Stomach (tissue), 9 donors: ENCODE data around the gene TRIO. TPM values are rescaled to one million over a fixed set of nuclear protein-coding genes. Genes with fewer than 3 reads are reported as not detected.

Source experiments
- DNase-seq, 2 donors: peaks; one replicate each; pipeline versions ENCODE4 v3.0.0 to v3.0.0-alpha.2; 2013 to 2019
- H3K27ac ChIP-seq, 5 donors: fragments of 200-600 bp in 4 of 5; sonication (generic) in 4 of 5; one replicate each; pipeline ENCODE4 v1.5.1; 2013 to 2019; ENCODE audit warnings: mild to moderate bottlenecking in 1 of 5, moderate library complexity in 1 of 5
- H3K27me3 ChIP-seq, 3 donors: fragments of 200-600 bp; sonication (generic); one replicate each; pipeline ENCODE4 v1.5.1; 2017 to 2019; ENCODE audit warnings: mixed run types in 1 of 3
- H3K36me3 ChIP-seq, 4 donors: fragments of 200-600 bp; sonication (generic); 1 replicate in 3 of 4; 2 replicates in 1 of 4; pipeline ENCODE4 v1.5.1; 2016 to 2019
- H3K4me1 ChIP-seq, 4 donors: fragments of 200-600 bp; sonication (generic); one replicate each; pipeline ENCODE4 v1.5.1; 2016 to 2019
- H3K4me3 ChIP-seq, 4 donors: fragments of 200-600 bp; sonication (generic) in 3 of 4; one replicate each; pipeline ENCODE4 v1.5.1; 2016 to 2019; ENCODE audit warnings: mild to moderate bottlenecking in 1 of 4
- H3K9me3 ChIP-seq, 4 donors: fragments of 200-600 bp; sonication (generic); one replicate each; pipeline ENCODE4 v1.5.1; 2016 to 2019
- CTCF ChIP-seq, 7 experiments: fragments of 450-650 bp in 4 of 7; fragments of 200-600 bp in 3 of 7; sonication (generic) in 3 of 7; IDR thresholded peaks; one replicate each; pipeline ENCODE4 v1.5.1; 2016 to 2019; ENCODE audit warnings: antibody characterized with exemption in 7 of 7, control low read depth in 2 of 7, mild to moderate bottlenecking in 1 of 7
- EP300 ChIP-seq: sonication (generic); formaldehyde crosslinking; IDR thresholded peaks from one replicate; pipeline ENCODE4 v1.6.1; 2017; ENCODE audit warnings: antibody characterized with exemption
- POLR2A ChIP-seq, 4 donors: fragments of 450-650 bp; IDR thresholded peaks; one replicate each; pipeline ENCODE4 v1.6.1; 2016; ENCODE audit warnings: antibody characterized with exemption in 4 of 4, control low read depth in 2 of 4, mild to moderate bottlenecking in 1 of 4, moderate library complexity in 1 of 4
- POLR2AphosphoS5 ChIP-seq, 3 donors: sonication (generic); formaldehyde crosslinking; IDR thresholded peaks; one replicate each; pipeline ENCODE4 v1.6.1; 2016; ENCODE audit warnings: antibody characterized with exemption in 3 of 3
- WGBS, 5 donors: extraction: QIAGEN DNeasy Blood & Tissue Kit in 3 of 5; methylation state at CpG; one replicate each; pipeline versions ENCODE4 v1.1.5 to v1.1.7; 2013 to 2018; 5-methylcytosine and 5-hydroxymethylcytosine counted together
- intact Hi-C: fragments of 100-400 bp; cut with DNase I; formaldehyde crosslinking; loops from one replicate; pipeline ENCODE4 v1.15.1; 2023; ENCODE audit warnings: low total_unique reads
- polyA plus RNA-seq, 3 donors: library from polyadenylated mRNA; stranded (reverse); fragments of 200-250 nt; gene quantifications; one replicate each; pipeline ENCODE4 v1.2.3, GENCODE V29; 2013
- total RNA-seq, 5 donors: library from RNA; depleted of rRNA; stranded (reverse); fragments of >200 nt; gene quantifications; one replicate each; pipeline versions ENCODE4 v1.1.0 to v1.2.3, GENCODE V29; 2014 to 2016
- donor health status: healthy with polysubstance abuse.
- donor health status: Bipolar disorder and iron deficiency.
- donor health status: healthy.

TRIO gene
- total and polyA plus RNA-seq, 8 donors: 9.9 to 558 (median 127) TPM

GRCh38 chr5:14180437-14180836, 37.3 kb downstream of the TRIO start:
- TF ChIP-seq POLR2AphosphoS5 (IDR thresholded peaks at IDR 0.05) (no peak), CTCF (IDR thresholded peaks at IDR 0.05) (no peak), POLR2A (IDR thresholded peaks at IDR 0.05) (no peak), EP300 (no peak)
- intact Hi-C loops: no loop called here
- DNase-seq: no peak
- Histone ChIP-seq H3K27ac (peak overlapping the region in 1 of 5 donors; percentile 27), H3K4me1 (peaks cover 27 to 76% (median 62%) of the 10 kb centered on the region in 4 donors), H3K4me3 (no peak overlapping the region), H3K9me3 (no peaks in the 10 kb centered on the region), H3K27me3 (no peaks in the 10 kb centered on the region), H3K36me3 (no peaks in the 10 kb centered on the region)
- 88 to 96% (median 94%) methylated on average over 3 of the region's 3 CpGs for WGBS, 5 donors

- Histone ChIP-seq H3K4me3 (no peak overlapping the region), H3K27me3 (no peaks in the 10 kb centered on the region), H3K36me3 (no peaks in the 10 kb centered on the region), H3K27ac (peak overlapping the region in 4 of 5 donors; percentile 41 to 85 (median 82)), H3K9me3 (no peaks in the 10 kb centered on the region), H3K4me1 (peaks cover 33 to 84% (median 66%) of the 10 kb centered on the region in 4 donors)
- TF ChIP-seq CTCF (IDR thresholded peaks at IDR 0.05): no peak
- intact Hi-C loops: no loop called here
- DNase-seq: no peak
- WGBS, 5 donors: 85 to 93% (median 88%) methylated on average over 11 of the region's 11 CpGs
Measured at GRCh38 chr5:14181299-14181968, 38.3 kb downstream of the TRIO start.

GRCh38 chr5:14182761-14183160, 39.6 kb downstream of the TRIO start:
- no peak for DNase-seq
- no peaks in the 10 kb centered on the region for H3K9me3 ChIP-seq
- no peak overlapping the region for H3K4me3 ChIP-seq
- H3K4me1 ChIP-seq: peaks cover 30 to 90% (median 65%) of the 10 kb centered on the region in 4 donors
- no peaks in the 10 kb centered on the region for H3K27me3 ChIP-seq
- H3K27ac ChIP-seq: peak overlapping the region; percentile 5 to 85 (median 81)
- intact Hi-C loops: no loop called here
- no peaks in the 10 kb centered on the region for H3K36me3 ChIP-seq
- TF ChIP-seq POLR2AphosphoS5 (IDR thresholded peaks at IDR 0.05) (no peak), EP300 (no peak), POLR2A (IDR thresholded peaks at IDR 0.05) (no peak), CTCF (IDR thresholded peaks at IDR 0.05) (no peak)
- WGBS, 5 donors: 72 to 84% (median 77%) methylated on average over 5 of the region's 5 CpGs

GRCh38 chr5:14183187-14183939, 40.2 kb downstream of the TRIO start:
- Histone ChIP-seq H3K27ac (peak overlapping the region; percentile 5 to 85 (median 81)), H3K27me3 (no peaks in the 10 kb centered on the region), H3K4me1 (peaks cover 25 to 90% (median 62%) of the 10 kb centered on the region in 4 donors), H3K9me3 (no peaks in the 10 kb centered on the region), H3K4me3 (peak overlapping the region in 2 of 4 donors; percentile 14 to 21), H3K36me3 (no peaks in the 10 kb centered on the region)
- intact Hi-C loops: no loop called here
- 39 to 58% (median 51%) methylated on average over 8 of the region's 8 CpGs for WGBS, 5 donors
- peak in 1 of 2 donors; percentile 34 for DNase-seq
- no peak for TF ChIP-seq POLR2A (IDR thresholded peaks at IDR 0.05)
- peak in 2 of 3 donors; percentile 51 to 57 for TF ChIP-seq POLR2AphosphoS5 (IDR thresholded peaks at IDR 0.05)
